NCI-H82 (cell line): ENCODE data around the gene SIN3A.
"Not testable (repeated sequence)": the region's sequence is repeated elsewhere in the genome, so short reads cannot be mapped to it uniquely, and the experiment has no call there.

ENCODE experiments used
- DNase-seq: peaks from one replicate; lab custom pipeline; 2025; lab: John Stamatoyannopoulos, UW

The SIN3A gene

DNA sequence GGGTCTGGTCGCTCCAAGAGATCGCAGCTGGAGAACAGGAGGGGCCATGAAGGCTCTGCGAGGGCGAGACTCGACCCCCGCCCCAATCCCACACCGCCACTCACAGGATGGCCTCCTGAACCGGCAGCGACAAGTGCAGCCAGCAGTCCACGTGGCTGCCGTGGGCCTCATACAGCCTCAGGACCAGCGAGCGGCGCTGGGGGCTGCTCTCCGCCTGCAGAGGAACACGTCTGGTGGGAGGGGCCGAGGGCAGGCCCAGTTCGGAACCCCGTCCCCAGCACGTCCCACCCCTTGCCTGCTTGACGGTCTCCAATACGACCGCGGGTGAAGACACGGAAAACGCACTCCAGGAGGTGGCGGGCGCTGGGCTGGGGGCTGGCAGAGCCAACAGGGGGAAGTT lies 95.5 kb downstream of the SIN3A start:
- DNase-seq: no peak

- no peak for DNase-seq
Observed at GRCh38 chr15:75355369-75355768, 96.1 kb downstream of the SIN3A start.

DNA sequence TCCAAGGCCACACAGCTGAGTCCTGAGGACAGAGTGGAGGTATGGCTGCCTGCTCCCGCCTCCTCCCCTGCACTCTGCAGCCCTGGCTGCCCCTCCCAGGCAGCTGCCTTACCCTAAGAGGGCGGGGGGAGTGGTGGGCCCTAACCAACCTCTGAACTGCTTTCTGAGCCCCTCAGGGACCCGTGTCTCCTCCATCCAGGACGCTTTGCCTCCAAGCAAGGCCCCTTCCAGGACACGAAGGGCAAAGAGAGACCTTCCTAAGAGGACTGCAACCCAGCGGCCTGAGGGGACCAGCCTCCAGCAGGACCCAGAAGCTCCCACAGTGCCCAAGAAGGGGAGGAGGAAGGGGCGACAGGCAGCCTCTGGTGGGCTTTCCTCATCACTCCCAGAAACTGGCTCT lies 97.0 kb downstream of the SIN3A start:
- DNase-seq: no peak

- DNase-seq: no peak
Observed at GRCh38 chr15:75353604-75354003, 97.9 kb downstream of the SIN3A start.

- DNase-seq: no peak
Observed at GRCh38 chr15:75352186-75353080, 99.1 kb downstream of the SIN3A start.

DNA sequence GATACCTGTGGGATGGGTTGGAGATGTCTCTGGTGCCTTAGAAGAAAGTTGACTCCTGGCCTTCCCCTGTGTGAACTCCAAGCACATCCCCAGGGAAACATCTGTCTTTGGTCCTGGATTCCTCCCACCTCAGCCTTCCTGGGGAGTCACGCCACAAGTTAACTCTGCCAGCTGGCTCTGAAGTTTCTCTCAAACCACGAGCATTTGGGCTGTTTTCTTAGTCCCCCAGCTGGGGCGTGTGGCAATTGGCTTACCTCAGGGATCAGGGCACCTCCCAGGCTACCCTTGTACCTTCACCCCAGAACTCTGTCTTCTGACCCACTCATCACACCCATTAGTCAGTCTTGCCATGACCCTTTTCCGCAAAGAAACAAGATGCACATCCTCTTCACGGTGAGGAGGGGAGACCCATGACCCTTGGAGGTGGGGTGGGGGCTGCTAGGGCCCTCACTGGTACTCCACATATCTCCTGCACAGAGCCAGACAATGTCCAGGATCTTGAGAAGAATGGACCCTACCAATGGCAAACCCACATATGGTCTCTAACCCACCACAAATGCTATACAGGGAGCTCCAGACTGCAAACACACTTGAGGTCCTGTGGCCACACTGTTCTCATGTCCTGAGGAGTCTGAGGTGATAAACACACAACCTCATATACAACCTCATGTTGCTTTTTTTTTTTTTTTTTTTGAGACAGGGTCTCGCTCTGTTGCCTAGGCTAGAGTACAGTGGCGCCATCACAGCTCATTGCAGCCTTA lies 100.7 kb downstream of the SIN3A start:
- no peak for DNase-seq

DNA sequence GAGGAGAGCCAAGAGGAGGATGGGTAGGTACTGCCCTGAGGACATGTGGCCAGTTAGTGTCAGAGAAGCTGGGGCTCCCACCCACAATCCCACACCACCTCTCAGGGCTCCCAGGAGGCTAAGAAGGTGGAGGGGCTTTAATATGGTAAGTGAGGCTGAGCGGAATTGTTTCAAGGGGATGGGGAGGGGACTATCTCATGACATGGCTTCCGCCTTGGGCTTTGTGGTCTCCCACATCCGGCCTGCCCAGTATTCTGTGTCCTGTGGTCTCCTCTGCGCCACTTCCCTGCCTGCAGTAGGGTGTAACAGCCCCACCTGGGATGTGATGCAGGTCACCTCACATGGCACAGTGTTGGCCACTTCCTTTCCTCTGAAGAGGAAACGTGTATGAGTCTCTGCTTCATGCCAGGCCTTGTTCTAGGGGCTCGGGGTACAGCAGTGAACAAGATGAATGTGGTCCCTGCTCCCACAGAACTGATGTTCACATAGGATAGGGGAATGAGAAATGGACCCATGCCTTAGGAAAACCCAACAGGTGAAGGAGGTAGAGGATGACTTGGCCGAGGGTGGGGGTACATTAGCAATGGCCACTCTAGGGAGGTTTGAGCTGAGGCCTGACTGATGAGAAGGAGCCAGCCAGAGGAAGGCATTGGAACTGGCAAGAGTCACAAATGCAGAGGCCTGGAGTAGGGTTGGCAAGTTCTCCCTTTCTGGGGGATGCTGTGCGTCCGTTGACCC lies 101.5 kb downstream of the SIN3A start:
- DNase-seq: no peak

DNA sequence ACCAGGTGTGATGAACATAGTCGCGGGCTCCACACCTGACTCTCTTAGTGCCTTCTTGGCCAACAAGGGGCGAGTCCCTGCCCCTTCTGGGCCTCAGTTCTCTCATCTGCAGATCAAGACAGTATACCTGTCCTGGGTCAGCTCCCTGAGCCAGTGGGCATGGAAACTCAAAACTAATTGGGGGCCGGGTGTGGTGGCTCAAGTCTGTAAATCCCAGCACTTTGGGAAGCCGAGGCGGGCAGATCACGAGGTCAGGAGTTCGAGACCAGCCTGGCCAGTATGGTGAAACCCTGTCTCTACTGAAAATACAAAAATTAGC lies 102.2 kb downstream of the SIN3A start:
- DNase-seq: not testable (repeated sequence)

GRCh38 chr15:75348562-75349350 lies 102.7 kb downstream of the SIN3A start:
- no peak for DNase-seq

GRCh38 chr15:75348034-75348561 lies 103.4 kb downstream of the SIN3A start:
- peak; percentile 66 for DNase-seq

DNA sequence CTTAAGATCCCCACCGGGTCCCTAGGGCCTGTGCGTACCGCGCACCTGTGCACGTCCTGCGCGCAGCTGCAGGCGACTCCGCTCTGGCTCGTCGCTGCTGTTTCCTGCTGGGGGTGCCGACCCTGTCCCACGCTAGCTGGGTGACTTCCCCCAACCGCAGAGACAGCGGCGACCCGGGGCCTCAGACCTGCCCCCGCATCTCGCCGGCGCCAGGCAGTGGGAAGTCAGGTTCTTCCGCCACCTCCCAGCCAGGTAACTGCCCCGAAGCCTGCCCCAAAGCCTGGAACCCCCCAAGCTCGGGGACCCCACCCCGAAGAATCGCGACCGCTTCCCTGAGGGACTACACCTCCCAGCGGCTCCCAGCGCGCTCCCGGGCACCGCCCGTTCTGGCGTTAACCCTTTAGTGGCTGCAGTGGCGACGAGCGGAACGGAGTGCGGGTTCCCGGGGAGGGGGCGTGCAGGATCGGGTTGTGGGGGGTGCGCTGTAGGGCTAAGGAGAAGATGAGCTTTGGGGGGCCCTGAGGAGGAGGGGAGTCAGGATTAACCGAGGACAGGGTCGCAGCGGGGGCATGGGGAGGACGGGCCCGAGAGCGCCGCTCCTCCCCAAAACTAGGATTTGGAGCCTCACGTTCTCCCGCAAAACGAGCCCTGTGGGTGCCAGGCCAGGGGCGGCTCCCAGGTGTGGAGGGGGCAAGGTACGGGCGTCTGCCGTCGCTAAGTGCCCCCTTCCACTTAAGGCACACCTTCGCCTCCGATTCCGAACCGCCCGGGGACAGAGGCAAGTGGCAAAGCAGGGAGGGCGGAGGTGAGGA lies 104.1 kb downstream of the SIN3A start:
- DNase-seq: peak; percentile 64

DNA sequence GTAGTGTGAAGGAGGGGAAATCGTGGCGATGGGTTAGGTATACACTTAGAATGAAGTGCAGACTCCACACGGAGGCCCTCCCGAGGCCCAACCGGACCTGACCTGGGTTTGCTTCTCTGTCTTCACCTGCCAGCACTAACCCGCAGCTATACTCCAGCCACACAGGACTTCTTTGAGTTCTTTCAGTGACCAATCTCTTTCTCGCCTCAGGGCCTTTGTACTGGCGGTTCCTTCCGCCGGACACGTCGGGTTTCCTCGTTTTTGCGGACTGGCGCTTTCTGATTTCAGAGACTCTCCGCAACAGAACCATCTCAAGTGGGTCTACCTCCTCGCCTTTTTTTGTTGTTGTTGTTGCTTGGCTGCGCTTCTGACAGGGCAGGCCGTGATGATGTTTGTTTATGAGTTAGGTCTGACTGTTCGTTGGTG lies 104.7 kb downstream of the SIN3A start, which contains the start of gene NEIL1:
Gene NEIL1 (plus strand): TSS at position 244 of the 426 bp plus-strand sequence. CDS start 1,867 bp downstream, outside the sequence.
- DNase-seq: no peak

DNA sequence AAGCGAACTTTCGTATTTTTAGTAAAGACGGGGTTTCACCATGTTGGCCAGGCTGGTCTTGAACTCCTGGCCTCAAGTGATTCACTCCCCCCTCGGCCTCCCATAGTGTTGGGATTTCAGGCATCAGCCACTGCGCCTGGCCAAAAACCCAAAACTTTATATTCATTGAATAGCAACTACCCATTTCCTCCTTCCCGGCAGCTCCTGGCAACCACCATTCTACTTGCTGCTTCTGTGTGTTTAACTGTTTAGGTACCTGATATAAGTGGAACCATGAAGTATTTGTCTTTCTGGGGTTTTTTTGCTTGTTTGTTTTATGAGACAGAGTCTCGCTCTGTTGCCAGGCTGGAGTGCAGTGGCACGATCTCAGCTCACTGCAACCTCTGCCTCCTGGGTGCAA lies 107.5 kb downstream of the SIN3A start:
- not testable (repeated sequence) for DNase-seq

GRCh38 chr15:75342221-75342620 lies 109.3 kb downstream of the SIN3A start:
- no peak for DNase-seq

DNA sequence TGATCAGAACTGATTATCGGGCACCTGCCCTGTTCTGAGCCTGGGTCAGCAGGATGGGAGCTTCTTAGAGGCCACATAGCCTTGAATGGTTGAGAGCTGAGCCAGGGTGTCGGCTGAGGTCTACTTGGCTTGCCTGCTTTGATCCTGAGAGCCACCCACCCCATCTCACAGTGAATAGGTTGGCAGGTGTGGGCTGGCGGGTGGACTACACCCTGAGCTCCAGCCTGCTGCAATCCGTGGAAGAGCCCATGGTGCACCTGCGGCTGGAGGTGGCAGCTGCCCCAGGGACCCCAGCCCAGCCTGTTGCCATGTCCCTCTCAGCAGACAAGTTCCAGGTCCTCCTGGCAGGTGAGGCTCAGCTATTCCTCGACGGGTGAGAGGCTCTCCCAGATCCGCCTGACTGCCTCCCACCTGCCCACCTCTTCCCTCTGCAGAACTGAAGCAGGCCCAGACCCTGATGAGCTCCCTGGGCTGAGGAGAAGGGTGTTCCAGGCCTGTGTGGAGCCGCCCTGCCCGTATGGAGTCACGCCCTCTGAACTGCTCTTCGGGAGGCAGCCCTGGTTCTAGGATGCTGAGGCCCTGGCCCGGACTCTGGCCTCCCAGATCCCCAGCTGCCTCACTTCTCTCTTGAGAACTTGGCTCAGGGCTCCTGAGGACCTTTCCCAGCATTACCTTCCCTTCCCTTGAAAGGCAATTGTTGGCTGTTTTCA lies 111.8 kb downstream of the SIN3A start:
- DNase-seq: no peak

DNA sequence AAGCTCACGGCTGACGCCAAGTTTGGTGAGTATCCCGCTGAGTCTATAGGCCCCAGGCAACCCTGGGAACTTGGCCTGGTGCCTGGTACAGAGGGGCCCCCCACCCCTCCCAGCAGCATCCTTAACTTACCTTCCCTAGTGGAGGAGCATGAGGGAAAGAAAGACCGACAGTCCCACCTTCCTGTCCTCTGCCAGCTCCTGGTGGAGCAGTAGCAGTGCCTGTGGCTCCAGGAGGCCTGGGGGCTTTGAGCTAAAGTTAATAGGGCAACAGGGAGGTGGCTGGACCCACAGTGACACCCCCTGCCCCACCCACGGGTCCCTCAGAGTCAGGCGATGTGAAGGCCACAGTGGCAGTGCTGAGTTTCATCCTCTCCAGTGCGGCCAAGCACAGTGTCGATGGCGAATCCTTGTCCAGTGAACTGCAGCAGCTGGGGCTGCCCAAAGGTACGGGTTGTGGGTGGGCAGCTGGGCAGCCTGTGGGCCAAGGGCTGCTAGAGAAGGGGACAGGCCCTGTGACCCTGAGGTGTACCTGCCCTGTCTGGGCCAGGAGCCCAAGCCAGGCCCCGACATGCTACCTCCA lies 112.7 kb downstream of the SIN3A start:
- no peak for DNase-seq

DNA sequence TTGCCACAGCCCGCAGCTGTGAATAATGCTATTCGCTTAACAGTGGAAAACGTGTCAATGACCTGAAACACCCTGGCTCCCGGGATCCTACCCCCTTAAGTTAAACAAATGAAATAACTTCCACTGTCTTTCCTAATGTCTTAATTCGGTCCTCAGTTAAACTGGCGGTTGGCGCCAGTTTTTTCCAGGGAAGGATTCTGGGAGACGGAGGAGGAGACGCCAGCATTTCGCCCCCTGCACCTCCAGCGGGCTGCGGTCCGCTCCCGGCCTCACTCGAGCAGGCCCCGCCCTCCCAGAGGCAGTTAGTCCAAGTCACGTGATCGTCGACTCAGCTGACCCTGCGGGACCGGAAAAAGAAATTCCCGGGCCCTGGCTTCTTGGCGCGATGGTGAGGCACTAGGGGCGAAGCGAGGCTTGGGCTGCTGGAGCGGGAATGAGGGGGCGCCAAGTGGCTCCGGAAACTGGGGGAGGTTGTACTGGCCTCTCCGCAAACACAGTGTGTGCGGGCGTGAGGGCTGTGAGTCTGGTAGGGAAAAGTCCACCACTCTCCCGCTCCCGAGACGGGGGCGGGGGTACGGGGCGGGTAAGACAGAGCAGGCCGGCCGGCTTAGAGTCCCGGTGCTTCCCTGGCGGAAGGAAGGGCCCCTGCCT lies 115.7 kb downstream of the SIN3A start, which contains the start of gene COMMD4:
Gene COMMD4 (plus strand): TSS at position 359 of the 651 bp plus-strand sequence. CDS start 27 bp downstream, at position 386.
- peak; percentile 98 for DNase-seq

- DNase-seq: no peak
Observed at GRCh38 chr15:75335313-75335704, 116.2 kb downstream of the SIN3A start.
